Embryonic facial prominence (tissue), 1 donor: Measurements from ENCODE around the gene CSNK1A1L.
"Not testable (repeated sequence)": the region's sequence is repeated elsewhere in the genome, so short reads cannot be mapped to it uniquely, and the experiment has no call there.

Experiments
- DNase-seq: peaks from one replicate; pipeline ENCODE4 v3.0.0-alpha.2; 2016; ENCODE audit errors: extremely low spot score

CSNK1A1L gene

GRCh38 chr13:37058910-37059847 lies 46.3 kb downstream of the CSNK1A1L start, which contains the start of gene SUPT20H:
Gene SUPT20H (minus strand): TSS chr13:37059688. CDS start chr13:37051490, 8,198 bp downstream.
- DNase-seq: peak; percentile 85

- not testable (repeated sequence) for DNase-seq
Observed at GRCh38 chr13:37056228-37056627, 49.2 kb downstream of the CSNK1A1L start.
